ENCODE results near the gene KRTAP16-1. TPM values are rescaled to one million over a fixed set of nuclear protein-coding genes. Genes with fewer than 3 reads are reported as not detected.

KRTAP16-1 gene
- total RNA-seq, 1 donor from 2014 or later, result not detected

DNA sequence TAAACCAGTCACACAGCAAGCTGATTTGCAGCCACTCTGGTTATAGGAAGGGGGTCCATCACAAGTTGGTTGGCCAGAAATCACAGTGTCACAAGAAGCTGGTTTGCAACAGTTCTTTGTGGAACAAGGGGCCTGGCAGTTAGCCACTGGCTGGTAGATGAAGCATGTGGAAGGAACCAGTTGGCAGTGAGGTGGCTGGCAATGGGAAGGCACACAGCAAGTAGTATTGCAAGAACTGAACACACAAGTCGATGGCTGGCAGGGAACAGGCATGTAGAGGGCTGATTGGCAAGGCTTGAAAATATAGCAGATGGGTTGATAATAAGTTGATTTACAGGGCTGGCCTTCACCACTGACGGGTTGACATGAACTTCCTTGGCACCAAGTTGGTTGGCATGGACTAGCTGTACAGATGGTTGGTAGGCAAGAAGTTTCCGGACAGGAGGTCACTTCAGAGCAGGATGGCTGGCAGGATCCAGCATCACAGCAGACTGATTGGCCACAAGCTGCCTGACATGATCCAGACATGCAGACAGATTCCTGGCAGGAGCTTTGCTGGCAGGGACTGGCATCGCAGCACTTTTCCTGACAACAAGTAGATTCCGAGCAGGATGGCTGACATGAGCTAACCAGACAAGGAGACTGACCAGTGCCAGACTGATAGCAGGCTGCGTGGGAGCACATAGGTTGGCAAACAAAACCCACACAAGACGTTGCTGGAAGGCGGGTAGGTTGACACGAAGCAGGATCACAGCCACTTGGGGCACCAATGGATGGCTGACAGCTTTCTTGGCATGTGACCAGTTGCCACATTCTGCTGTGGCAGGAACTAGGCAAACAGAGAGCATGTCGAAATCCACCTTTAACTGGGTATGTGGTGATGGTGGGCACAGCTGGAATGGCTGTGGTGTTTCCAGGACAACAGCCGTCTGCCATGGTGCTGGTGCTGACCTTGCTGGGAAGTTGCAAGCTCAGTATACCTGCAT, 6.9 kb downstream of the KRTAP16-1 start, which contains the start of gene KRTAP29-1:
Gene KRTAP29-1 (minus strand): TSS at position 936 of the 986 bp plus-strand sequence. CDS start 0 bp downstream, at position 936.
- no peak within 1 kb of the TSS for H3K4me3 ChIP-seq
- peak; percentile 38 for ATAC-seq
- H3K9me3 ChIP-seq, result no peaks in the 10 kb centered on the region
- H3K27me3 ChIP-seq, result no peaks in the 10 kb centered on the region
- no peak for DNase-seq
- H3K4me1 ChIP-seq, result no peaks in the 10 kb centered on the region
- intact Hi-C loops (cut with DNase I), result no loop called here
- TF ChIP-seq, protein P1, sequence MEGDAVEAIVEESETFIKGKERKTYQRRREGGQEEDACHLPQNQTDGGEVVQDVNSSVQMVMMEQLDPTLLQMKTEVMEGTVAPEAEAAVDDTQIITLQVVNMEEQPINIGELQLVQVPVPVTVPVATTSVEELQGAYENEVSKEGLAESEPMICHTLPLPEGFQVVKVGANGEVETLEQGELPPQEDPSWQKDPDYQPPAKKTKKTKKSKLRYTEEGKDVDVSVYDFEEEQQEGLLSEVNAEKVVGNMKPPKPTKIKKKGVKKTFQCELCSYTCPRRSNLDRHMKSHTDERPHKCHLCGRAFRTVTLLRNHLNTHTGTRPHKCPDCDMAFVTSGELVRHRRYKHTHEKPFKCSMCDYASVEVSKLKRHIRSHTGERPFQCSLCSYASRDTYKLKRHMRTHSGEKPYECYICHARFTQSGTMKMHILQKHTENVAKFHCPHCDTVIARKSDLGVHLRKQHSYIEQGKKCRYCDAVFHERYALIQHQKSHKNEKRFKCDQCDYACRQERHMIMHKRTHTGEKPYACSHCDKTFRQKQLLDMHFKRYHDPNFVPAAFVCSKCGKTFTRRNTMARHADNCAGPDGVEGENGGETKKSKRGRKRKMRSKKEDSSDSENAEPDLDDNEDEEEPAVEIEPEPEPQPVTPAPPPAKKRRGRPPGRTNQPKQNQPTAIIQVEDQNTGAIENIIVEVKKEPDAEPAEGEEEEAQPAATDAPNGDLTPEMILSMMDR (IDR thresholded peaks at IDR 0.05), result no peak
- H3K27ac ChIP-seq, result no peak within 1 kb of the TSS
- H3K36me3 ChIP-seq, result no peaks in the 10 kb centered on the region

DNA sequence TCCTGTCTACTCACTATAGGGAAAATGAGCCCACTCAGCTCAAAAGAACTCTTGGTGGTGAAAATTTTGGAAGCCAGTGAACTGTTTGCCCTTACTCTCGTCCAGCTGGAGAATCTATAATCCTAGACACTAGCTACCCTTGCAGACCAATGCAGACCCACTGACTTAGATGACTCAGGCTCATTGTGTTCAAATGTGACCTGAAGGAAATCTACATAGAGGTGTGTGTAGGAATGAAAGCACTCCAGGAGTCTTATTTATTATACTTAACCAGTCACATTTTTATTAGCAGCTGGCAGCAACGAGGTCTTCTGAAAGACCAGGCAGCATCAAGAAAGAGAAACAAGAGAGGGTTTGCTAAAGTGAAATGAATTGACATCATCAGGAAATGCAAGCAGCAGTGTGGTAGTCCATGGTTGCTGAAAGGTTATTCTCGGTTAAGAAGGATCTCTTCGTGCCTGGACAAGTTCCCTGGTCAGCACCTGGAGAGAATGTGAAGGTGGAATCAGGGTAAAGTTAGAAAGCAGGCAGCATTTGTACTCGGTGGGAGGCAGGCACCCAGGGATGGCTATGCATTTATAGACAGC, 7.8 kb downstream of the KRTAP16-1 start:
- intact Hi-C loops (cut with DNase I), result no loop called here
- Histone ChIP-seq H3K4me3 (no peak overlapping the region), H3K27ac (no peak overlapping the region), H3K4me1 (no peaks in the 10 kb centered on the region), H3K36me3 (no peaks in the 10 kb centered on the region), H3K9me3 (no peaks in the 10 kb centered on the region), H3K27me3 (no peaks in the 10 kb centered on the region)
- DNase-seq (no peak), ATAC-seq (no peak)
- TF ChIP-seq, protein P1 (IDR thresholded peaks at IDR 0.05), result no peak

DNA sequence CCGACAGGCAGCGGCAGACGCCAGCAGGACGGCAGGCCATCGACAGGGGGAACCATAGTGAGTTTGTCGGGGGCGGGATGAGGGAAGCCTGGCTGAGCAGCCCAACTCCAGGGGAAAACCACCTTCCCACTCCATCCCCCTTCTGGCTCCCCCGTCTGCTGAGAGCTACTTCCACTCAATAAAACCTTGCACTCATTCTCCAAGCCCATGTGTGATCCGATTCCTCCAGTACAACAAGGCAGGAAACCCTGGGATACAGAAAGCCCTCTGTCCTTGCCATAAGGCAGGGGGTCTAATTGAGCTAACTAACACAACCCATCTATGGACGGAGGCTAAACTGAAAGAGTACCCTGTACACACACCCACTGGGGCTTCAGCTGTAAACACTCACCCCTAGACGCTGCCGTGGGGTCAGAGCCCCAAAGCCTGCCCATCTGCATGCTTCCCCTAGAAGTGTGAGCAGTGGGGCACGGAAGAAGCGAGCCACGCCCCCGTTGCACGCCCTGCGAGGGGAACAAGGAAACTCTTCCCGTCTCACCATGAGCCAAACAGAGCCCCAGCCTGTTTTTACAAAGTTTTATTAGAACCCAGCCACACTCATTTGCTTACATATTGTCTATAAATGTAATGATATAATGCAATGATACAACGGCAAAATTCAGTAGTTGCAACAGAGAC, 10.5 kb downstream of the KRTAP16-1 start:
- Histone ChIP-seq H3K36me3 (no peaks in the 10 kb centered on the region), H3K4me1 (no peaks in the 10 kb centered on the region), H3K9me3 (no peaks in the 10 kb centered on the region), H3K4me3 (no peak overlapping the region), H3K27ac (no peak overlapping the region), H3K27me3 (no peaks in the 10 kb centered on the region)
- intact Hi-C loops (cut with DNase I), result no loop called here
- TF ChIP-seq, protein P1 (IDR thresholded peaks at IDR 0.05), result no peak
- DNase-seq (no peak), ATAC-seq (no peak)

DNA sequence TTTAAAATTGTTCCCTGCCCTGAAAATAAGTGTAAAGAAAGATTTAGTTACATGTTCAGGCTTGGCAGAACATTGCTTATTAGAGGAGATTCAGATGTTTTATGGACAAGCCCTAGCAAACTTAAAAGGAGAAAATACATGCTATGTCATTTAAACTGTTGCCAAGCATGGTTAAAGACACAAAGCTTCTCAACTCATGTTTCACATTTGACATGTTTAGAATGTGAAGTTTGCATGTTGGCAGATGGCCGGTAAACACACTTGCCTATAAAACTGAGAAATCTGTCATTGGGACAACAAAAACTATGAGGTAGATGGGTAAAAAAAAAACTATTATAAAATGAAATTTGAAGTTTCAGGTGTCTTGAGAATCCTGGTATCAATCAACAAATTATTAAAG, 12.3 kb downstream of the KRTAP16-1 start:
- H3K27ac ChIP-seq, result no peak overlapping the region
- H3K4me3 ChIP-seq, result no peak overlapping the region
- H3K27me3 ChIP-seq, result no peaks in the 10 kb centered on the region
- DNase-seq (no peak), ATAC-seq (no peak)
- no peaks in the 10 kb centered on the region for H3K9me3 ChIP-seq
- intact Hi-C loops (cut with DNase I), result no loop called here
- TF ChIP-seq, protein P1 (IDR thresholded peaks at IDR 0.05), result no peak
- H3K36me3 ChIP-seq, result no peaks in the 10 kb centered on the region
- H3K4me1 ChIP-seq, result no peaks in the 10 kb centered on the region

DNA sequence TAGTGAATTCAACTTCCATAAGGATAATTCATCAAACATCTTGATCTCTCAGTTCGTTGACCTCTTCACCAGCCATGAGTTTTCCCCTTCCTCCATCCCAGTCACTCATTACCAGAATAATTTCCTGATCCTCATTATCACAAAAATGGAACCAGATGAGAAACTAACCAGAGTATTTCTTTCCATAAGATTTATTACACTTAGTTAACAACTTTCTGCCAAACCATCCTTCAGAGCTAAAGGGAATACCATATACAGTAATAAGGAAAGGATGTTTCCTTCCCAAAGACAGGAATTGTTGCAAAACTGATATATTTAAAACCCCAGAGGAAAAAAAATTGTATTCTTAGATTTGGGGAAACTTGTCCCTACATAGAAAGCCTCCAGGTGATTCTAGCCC, 15.1 kb downstream of the KRTAP16-1 start:
- Histone ChIP-seq H3K4me3 (no peak overlapping the region), H3K36me3 (no peaks in the 10 kb centered on the region), H3K9me3 (no peaks in the 10 kb centered on the region), H3K27me3 (no peaks in the 10 kb centered on the region), H3K4me1 (no peaks in the 10 kb centered on the region), H3K27ac (no peak overlapping the region)
- DNase-seq, result no peak
- TF ChIP-seq, protein P1 (IDR thresholded peaks at IDR 0.05), result no peak
- no peak for ATAC-seq
- intact Hi-C loops (cut with DNase I), result no loop called here
